GM23338 (cell line): ENCODE results near the gene VASN. TPM values are rescaled to one million over a fixed set of nuclear protein-coding genes. Genes with fewer than 3 reads are reported as not detected.

ENCODE experiments used
- ATAC-seq: fragments of 200-7000 bp; cut with Tn5 transposase; 3 replicates; pipeline ENCODE4 v1.9.1; 2020
- DNase-seq: peaks from one replicate; pipeline ENCODE4 v3.0.0-alpha.2; 2015; ENCODE audit warnings: low spot score
- H2AFZ ChIP-seq: fragments of 200-600 bp; sonication (generic); 2 replicates; pipeline ENCODE4 v1.8.0; 2016; ENCODE audit warnings: antibody characterized with exemption, mild to moderate bottlenecking, moderate library complexity
- H3F3A ChIP-seq: fragments of 200-600 bp; sonication (generic); replicated peaks from 2 replicates; pipeline ENCODE4 v1.8.0; 2017; ENCODE audit warnings: antibody characterized with exemption, mixed run types, low read depth
- H3K27ac ChIP-seq: fragments of 200-600 bp; sonication (generic); 2 replicates; pipeline ENCODE4 v1.6.1; 2016; ENCODE audit warnings: low read depth
- H3K27me3 ChIP-seq: fragments of 200-600 bp; sonication (generic); 2 replicates; pipeline ENCODE4 v1.8.0; 2016; ENCODE audit warnings: mild to moderate bottlenecking, mixed run types, moderate library complexity; ENCODE audit not compliant: insufficient read depth
- H3K36me3 ChIP-seq: fragments of 200-600 bp; sonication (generic); 2 replicates; pipeline ENCODE4 v1.8.0; 2016; ENCODE audit warnings: mild to moderate bottlenecking; ENCODE audit not compliant: insufficient read depth
- H3K4me1 ChIP-seq: fragments of 200-600 bp; sonication (generic); 2 replicates; pipeline ENCODE4 v1.8.0; 2016; ENCODE audit warnings: mild to moderate bottlenecking, moderate library complexity; ENCODE audit not compliant: insufficient read depth
- H3K4me2 ChIP-seq: fragments of 200-600 bp; sonication (generic); 2 replicates; pipeline ENCODE4 v1.7.1; 2017; ENCODE audit warnings: mixed run types
- H3K4me3 ChIP-seq: fragments of 200-600 bp; sonication (generic); 2 replicates; pipeline ENCODE4 v1.6.1; 2016; ENCODE audit warnings: mixed run types
- H3K79me2 ChIP-seq: fragments of 200-600 bp; sonication (generic); replicated peaks from 2 replicates; pipeline ENCODE4 v1.8.0; 2017; ENCODE audit warnings: mild to moderate bottlenecking; ENCODE audit not compliant: insufficient read depth
- H3K9me2 ChIP-seq: fragments of 200-600 bp; sonication (generic); 2 replicates; pipeline ENCODE4 v1.8.0; 2017; ENCODE audit not compliant: insufficient read depth
- H4K20me1 ChIP-seq: fragments of 200-600 bp; sonication (generic); replicated peaks from 2 replicates; pipeline ENCODE4 v1.8.0; 2017; ENCODE audit warnings: mild to moderate bottlenecking; ENCODE audit not compliant: insufficient read depth
- H3K27ac Mint-ChIP-seq: 2 replicates; pipeline ENCODE4 v1.8.0; 2020; ENCODE audit warnings: inconsistent platforms, mild to moderate bottlenecking, moderate library complexity, mixed read lengths
- H3K27me3 Mint-ChIP-seq: 3 replicates; pipeline ENCODE4 v1.8.0; 2022; ENCODE audit warnings: low read depth, mild to moderate bottlenecking, moderate library complexity, mixed read lengths, inconsistent platforms; ENCODE audit not compliant: insufficient read depth, poor library complexity
- H3K36me3 Mint-ChIP-seq: 3 replicates; pipeline ENCODE4 v1.8.0; 2021; ENCODE audit warnings: low read depth, mild to moderate bottlenecking, inconsistent platforms, moderate library complexity, mixed read lengths
- H3K4me1 Mint-ChIP-seq: 3 replicates; pipeline ENCODE4 v1.8.0; 2020; ENCODE audit warnings: mild to moderate bottlenecking, inconsistent platforms, mixed read lengths
- H3K4me3 Mint-ChIP-seq: 3 replicates; pipeline ENCODE4 v1.8.0; 2021; ENCODE audit warnings: moderate library complexity, mild to moderate bottlenecking, inconsistent platforms, mixed read lengths
- H3K9me3 Mint-ChIP-seq: 3 replicates; pipeline ENCODE4 v1.8.0; 2020; ENCODE audit warnings: moderate library complexity, mild to moderate bottlenecking, inconsistent platforms, mixed read lengths
- CREB1 ChIP-seq: fragments of 250-450 bp; sonication (Bioruptor Pico); IDR thresholded peaks from 2 replicates; pipeline ENCODE4 v1.5.0; 2020; ENCODE audit warnings: low read depth, mild to moderate bottlenecking, moderate library complexity
- EZH2 ChIP-seq: fragments of 200-600 bp; sonication (generic); IDR thresholded peaks from one replicate; pipeline ENCODE4 v1.8.0; 2017; ENCODE audit warnings: antibody characterized with exemption, mild to moderate bottlenecking, low read depth; ENCODE audit not compliant: unreplicated experiment
- EZH2phosphoT487 ChIP-seq: fragments of 200-600 bp; sonication (generic); IDR thresholded peaks from one replicate; pipeline ENCODE4 v1.8.1; 2018; ENCODE audit warnings: antibody characterized with exemption; ENCODE audit not compliant: unreplicated experiment
- JUNB ChIP-seq: IDR thresholded peaks from one replicate; pipeline ENCODE4 v1.6.1; 2016; ENCODE audit warnings: antibody characterized with exemption; ENCODE audit not compliant: unreplicated experiment
- NANOG ChIP-seq: IDR thresholded peaks from 2 replicates; pipeline ENCODE4 v1.6.1; 2016; ENCODE audit warnings: antibody characterized with exemption, borderline replicate concordance
- POLR2AphosphoS5 ChIP-seq: IDR thresholded peaks from 2 replicates; pipeline ENCODE4 v1.6.1; 2016; ENCODE audit warnings: antibody characterized with exemption, low read depth
- STAT1 ChIP-seq: IDR thresholded peaks from one replicate; pipeline ENCODE4 v1.6.1; 2016; ENCODE audit warnings: antibody characterized with exemption; ENCODE audit not compliant: unreplicated experiment
- ZNF114 ChIP-seq: fragments of 250-450 bp; sonication (Bioruptor Pico); IDR thresholded peaks from 2 replicates; pipeline ENCODE4 v1.5.0; 2020; ENCODE audit warnings: mild to moderate bottlenecking, moderate library complexity
- ZNF331 ChIP-seq: fragments of 250-450 bp; sonication (Bioruptor Pico); IDR thresholded peaks from 2 replicates; pipeline ENCODE4 v1.5.0; 2020; ENCODE audit warnings: low read depth, mild to moderate bottlenecking, moderate library complexity
- polyA plus RNA-seq: library from polyadenylated mRNA; unstranded; fragments of >200 nt; fragmentation: Nextera tagmentation; extraction: Ambion mirVana; gene quantifications from 2 replicates; pipeline ENCODE4 v1.2.1, GENCODE V29; 2016
- total RNA-seq: library from RNA; depleted of rRNA; stranded (reverse); fragments of >200 nt; shearing (Covaris generic); gene quantifications from 2 replicates; pipeline ENCODE4 v1.2.3, GENCODE V29; 2014
- TF ChIP-seq, protein P1 (sequence below): fragments of 250-450 bp; sonication (Bioruptor Pico); IDR thresholded peaks from 2 replicates; pipeline ENCODE4 v1.5.0; 2020; ENCODE audit warnings: mild to moderate bottlenecking, moderate library complexity
- TF ChIP-seq, protein P2 (sequence below): IDR thresholded peaks from 2 replicates; pipeline ENCODE4 v1.6.1; 2016; ENCODE audit warnings: antibody characterized with exemption
- TF ChIP-seq, protein P3 (sequence below), 2 experiments: fragments of 200-600 bp in 1 of 2; sonication (generic) in 1 of 2; conservative IDR thresholded peaks; 2 replicates each; pipeline versions ENCODE4 v1.5.1 to v1.6.1; 2016 to 2017; ENCODE audit warnings: antibody characterized with exemption in 2 of 2, low read depth in 2 of 2, mild to moderate bottlenecking in 2 of 2, moderate library complexity in 1 of 2
- TF ChIP-seq, protein P4 (sequence below): IDR thresholded peaks from one replicate; pipeline ENCODE4 v1.6.1; 2018; ENCODE audit warnings: antibody characterized with exemption; ENCODE audit not compliant: unreplicated experiment

VASN gene
- total and polyA plus RNA-seq, 2 experiments from 2014 or later = 8.0 to 15.5 TPM

DNA sequence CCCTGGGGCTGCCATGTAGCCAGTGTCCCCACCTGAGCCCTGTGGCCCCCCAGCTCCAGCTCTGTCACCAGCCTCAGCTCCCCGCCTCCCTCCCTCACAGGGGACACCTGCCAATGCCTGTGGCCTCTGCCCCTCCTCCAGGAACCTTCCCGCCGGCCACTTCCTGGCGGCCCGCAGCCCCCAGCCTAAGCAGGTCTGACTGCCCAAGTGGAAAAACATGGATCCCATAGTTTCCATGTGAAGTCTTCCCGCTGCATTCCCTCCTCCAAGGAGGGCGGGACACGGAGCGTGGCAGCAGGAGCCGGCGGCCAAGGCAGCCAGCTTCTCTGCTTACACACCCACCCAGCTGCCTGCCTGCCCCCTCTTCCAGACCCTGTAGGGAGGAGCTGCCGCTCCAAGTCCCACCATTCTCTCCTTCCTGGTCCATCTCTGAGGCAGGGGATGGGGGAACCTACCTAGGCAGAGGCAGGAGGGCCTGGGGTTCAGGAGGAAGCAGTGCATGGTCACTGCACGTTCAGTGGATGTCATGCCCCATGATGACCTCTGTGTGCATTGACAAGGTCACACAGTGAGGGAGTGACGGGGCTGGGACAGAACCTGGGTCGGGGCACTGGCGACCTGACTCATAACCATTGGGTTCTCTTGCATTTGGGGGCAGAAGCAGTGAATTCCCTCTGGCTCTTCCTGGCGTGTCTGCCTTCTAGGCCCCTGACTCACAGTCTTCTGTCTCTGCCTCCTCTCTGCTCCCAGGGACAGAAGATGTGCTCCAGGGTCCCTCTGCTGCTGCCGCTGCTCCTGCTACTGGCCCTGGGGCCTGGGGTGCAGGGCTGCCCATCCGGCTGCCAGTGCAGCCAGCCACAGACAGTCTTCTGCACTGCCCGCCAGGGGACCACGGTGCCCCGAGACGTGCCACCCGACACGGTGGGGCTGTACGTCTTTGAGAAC, 8.7 kb downstream of the VASN start:
- Mint-ChIP-seq H3K27me3 (peaks cover 10% of the 10 kb centered on the region), H3K27ac (peak overlapping the region; percentile 80), H3K9me3 (no peaks in the 10 kb centered on the region), H3K4me3 (no peak overlapping the region), H3K36me3 (peaks cover 3% of the 10 kb centered on the region; the same call in 2 of the 3 replicates), H3K4me1 (peaks cover 42% of the 10 kb centered on the region)
- TF ChIP-seq POLR2AphosphoS5 (no peak), ZNF331 (no peak), JUNB (no peak), EZH2phosphoT487 (no peak), NANOG (no peak), EZH2 (no peak), CREB1 (CRISPR knock-in tag) (no peak), STAT1 (no peak), ZNF114 (no peak)
- TF ChIP-seq, protein P1, sequence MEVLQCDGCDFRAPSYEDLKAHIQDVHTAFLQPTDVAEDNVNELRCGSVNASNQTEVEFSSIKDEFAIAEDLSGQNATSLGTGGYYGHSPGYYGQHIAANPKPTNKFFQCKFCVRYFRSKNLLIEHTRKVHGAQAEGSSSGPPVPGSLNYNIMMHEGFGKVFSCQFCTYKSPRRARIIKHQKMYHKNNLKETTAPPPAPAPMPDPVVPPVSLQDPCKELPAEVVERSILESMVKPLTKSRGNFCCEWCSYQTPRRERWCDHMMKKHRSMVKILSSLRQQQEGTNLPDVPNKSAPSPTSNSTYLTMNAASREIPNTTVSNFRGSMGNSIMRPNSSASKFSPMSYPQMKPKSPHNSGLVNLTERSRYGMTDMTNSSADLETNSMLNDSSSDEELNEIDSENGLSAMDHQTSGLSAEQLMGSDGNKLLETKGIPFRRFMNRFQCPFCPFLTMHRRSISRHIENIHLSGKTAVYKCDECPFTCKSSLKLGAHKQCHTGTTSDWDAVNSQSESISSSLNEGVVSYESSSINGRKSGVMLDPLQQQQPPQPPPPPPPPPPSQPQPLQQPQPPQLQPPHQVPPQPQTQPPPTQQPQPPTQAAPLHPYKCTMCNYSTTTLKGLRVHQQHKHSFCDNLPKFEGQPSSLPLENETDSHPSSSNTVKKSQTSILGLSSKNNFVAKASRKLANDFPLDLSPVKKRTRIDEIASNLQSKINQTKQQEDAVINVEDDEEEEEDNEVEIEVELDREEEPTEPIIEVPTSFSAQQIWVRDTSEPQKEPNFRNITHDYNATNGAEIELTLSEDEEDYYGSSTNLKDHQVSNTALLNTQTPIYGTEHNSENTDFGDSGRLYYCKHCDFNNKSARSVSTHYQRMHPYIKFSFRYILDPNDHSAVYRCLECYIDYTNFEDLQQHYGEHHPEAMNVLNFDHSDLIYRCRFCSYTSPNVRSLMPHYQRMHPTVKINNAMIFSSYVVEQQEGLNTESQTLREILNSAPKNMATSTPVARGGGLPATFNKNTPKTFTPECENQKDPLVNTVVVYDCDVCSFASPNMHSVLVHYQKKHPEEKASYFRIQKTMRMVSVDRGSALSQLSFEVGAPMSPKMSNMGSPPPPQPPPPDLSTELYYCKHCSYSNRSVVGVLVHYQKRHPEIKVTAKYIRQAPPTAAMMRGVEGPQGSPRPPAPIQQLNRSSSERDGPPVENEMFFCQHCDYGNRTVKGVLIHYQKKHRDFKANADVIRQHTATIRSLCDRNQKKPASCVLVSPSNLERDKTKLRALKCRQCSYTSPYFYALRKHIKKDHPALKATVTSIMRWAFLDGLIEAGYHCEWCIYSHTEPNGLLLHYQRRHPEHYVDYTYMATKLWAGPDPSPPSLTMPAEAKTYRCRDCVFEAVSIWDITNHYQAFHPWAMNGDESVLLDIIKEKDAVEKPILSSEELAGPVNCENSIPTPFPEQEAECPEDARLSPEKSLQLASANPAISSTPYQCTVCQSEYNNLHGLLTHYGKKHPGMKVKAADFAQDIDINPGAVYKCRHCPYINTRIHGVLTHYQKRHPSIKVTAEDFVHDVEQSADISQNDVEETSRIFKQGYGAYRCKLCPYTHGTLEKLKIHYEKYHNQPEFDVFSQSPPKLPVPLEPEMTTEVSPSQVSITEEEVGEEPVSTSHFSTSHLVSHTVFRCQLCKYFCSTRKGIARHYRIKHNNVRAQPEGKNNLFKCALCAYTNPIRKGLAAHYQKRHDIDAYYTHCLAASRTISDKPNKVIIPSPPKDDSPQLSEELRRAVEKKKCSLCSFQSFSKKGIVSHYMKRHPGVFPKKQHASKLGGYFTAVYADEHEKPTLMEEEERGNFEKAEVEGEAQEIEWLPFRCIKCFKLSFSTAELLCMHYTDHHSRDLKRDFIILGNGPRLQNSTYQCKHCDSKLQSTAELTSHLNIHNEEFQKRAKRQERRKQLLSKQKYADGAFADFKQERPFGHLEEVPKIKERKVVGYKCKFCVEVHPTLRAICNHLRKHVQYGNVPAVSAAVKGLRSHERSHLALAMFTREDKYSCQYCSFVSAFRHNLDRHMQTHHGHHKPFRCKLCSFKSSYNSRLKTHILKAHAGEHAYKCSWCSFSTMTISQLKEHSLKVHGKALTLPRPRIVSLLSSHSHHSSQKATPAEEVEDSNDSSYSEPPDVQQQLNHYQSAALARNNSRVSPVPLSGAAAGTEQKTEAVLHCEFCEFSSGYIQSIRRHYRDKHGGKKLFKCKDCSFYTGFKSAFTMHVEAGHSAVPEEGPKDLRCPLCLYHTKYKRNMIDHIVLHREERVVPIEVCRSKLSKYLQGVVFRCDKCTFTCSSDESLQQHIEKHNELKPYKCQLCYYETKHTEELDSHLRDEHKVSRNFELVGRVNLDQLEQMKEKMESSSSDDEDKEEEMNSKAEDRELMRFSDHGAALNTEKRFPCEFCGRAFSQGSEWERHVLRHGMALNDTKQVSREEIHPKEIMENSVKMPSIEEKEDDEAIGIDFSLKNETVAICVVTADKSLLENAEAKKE (CRISPR knock-in tag) = no peak
- TF ChIP-seq, protein P2, sequence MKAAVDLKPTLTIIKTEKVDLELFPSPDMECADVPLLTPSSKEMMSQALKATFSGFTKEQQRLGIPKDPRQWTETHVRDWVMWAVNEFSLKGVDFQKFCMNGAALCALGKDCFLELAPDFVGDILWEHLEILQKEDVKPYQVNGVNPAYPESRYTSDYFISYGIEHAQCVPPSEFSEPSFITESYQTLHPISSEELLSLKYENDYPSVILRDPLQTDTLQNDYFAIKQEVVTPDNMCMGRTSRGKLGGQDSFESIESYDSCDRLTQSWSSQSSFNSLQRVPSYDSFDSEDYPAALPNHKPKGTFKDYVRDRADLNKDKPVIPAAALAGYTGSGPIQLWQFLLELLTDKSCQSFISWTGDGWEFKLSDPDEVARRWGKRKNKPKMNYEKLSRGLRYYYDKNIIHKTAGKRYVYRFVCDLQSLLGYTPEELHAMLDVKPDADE = no peak
- TF ChIP-seq, protein P3, sequence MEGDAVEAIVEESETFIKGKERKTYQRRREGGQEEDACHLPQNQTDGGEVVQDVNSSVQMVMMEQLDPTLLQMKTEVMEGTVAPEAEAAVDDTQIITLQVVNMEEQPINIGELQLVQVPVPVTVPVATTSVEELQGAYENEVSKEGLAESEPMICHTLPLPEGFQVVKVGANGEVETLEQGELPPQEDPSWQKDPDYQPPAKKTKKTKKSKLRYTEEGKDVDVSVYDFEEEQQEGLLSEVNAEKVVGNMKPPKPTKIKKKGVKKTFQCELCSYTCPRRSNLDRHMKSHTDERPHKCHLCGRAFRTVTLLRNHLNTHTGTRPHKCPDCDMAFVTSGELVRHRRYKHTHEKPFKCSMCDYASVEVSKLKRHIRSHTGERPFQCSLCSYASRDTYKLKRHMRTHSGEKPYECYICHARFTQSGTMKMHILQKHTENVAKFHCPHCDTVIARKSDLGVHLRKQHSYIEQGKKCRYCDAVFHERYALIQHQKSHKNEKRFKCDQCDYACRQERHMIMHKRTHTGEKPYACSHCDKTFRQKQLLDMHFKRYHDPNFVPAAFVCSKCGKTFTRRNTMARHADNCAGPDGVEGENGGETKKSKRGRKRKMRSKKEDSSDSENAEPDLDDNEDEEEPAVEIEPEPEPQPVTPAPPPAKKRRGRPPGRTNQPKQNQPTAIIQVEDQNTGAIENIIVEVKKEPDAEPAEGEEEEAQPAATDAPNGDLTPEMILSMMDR (conservative IDR thresholded peaks at IDR 0.05; ENCODE audit: low read depth in 2 of 2) = no peak
- TF ChIP-seq, protein P4, sequence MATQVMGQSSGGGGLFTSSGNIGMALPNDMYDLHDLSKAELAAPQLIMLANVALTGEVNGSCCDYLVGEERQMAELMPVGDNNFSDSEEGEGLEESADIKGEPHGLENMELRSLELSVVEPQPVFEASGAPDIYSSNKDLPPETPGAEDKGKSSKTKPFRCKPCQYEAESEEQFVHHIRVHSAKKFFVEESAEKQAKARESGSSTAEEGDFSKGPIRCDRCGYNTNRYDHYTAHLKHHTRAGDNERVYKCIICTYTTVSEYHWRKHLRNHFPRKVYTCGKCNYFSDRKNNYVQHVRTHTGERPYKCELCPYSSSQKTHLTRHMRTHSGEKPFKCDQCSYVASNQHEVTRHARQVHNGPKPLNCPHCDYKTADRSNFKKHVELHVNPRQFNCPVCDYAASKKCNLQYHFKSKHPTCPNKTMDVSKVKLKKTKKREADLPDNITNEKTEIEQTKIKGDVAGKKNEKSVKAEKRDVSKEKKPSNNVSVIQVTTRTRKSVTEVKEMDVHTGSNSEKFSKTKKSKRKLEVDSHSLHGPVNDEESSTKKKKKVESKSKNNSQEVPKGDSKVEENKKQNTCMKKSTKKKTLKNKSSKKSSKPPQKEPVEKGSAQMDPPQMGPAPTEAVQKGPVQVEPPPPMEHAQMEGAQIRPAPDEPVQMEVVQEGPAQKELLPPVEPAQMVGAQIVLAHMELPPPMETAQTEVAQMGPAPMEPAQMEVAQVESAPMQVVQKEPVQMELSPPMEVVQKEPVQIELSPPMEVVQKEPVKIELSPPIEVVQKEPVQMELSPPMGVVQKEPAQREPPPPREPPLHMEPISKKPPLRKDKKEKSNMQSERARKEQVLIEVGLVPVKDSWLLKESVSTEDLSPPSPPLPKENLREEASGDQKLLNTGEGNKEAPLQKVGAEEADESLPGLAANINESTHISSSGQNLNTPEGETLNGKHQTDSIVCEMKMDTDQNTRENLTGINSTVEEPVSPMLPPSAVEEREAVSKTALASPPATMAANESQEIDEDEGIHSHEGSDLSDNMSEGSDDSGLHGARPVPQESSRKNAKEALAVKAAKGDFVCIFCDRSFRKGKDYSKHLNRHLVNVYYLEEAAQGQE = no peak
- Histone ChIP-seq H3K27ac (peak overlapping the region; percentile 55; the same call in 1 of the 2 replicates), H3K79me2 (peaks cover 4% of the 10 kb centered on the region; the same call in 1 of the 2 replicates), H3K4me3 (no peak overlapping the region), H3F3A (no peaks in the 10 kb centered on the region), H3K9me2 (no peaks in the 10 kb centered on the region), H4K20me1 (no peaks in the 10 kb centered on the region; the same call in 1 of the 2 replicates), H2AFZ (no peak overlapping the region), H3K4me2 (no peak overlapping the region), H3K36me3 (no peaks in the 10 kb centered on the region), H3K27me3 (no peaks in the 10 kb centered on the region), H3K4me1 (peaks cover 23% of the 10 kb centered on the region)
- DNase-seq (no peak), ATAC-seq (no peak)
